HUES48 (cell line): ENCODE measurements around the gene PPP4R3B.
"Not testable (repeated sequence)": the region's sequence is repeated elsewhere in the genome, so short reads cannot be mapped to it uniquely, and the experiment has no call there.

Source experiments
- H3K27ac ChIP-seq: one replicate; pipeline ENCODE4 v1.7.0; 2013; ENCODE audit warnings: low read depth, low read length, inconsistent platforms
- H3K27me3 ChIP-seq: 2 replicates; pipeline ENCODE4 v1.6.1; 2013; ENCODE audit warnings: mild to moderate bottlenecking, low read length; ENCODE audit not compliant: control insufficient read depth, insufficient read depth
- H3K36me3 ChIP-seq: 2 replicates; pipeline ENCODE4 v1.6.1; 2013; ENCODE audit warnings: low read length; ENCODE audit not compliant: control insufficient read depth, insufficient read depth
- H3K4me1 ChIP-seq: 2 replicates; pipeline ENCODE4 v1.6.1; 2013; ENCODE audit warnings: mild to moderate bottlenecking, low read length; ENCODE audit not compliant: control insufficient read depth, insufficient read depth
- H3K4me3 ChIP-seq: 2 replicates; pipeline ENCODE4 v1.5.1; 2013; ENCODE audit warnings: mild to moderate bottlenecking, low read depth, low read length
- H3K9ac ChIP-seq: 2 replicates; pipeline ENCODE4 v1.6.1; 2013; ENCODE audit warnings: mild to moderate bottlenecking, low read depth, low read length, moderate library complexity
- H3K9me3 ChIP-seq: 2 replicates; pipeline ENCODE4 v1.6.1; 2013; ENCODE audit warnings: low read length; ENCODE audit not compliant: control insufficient read depth, insufficient read depth

The PPP4R3B gene

DNA sequence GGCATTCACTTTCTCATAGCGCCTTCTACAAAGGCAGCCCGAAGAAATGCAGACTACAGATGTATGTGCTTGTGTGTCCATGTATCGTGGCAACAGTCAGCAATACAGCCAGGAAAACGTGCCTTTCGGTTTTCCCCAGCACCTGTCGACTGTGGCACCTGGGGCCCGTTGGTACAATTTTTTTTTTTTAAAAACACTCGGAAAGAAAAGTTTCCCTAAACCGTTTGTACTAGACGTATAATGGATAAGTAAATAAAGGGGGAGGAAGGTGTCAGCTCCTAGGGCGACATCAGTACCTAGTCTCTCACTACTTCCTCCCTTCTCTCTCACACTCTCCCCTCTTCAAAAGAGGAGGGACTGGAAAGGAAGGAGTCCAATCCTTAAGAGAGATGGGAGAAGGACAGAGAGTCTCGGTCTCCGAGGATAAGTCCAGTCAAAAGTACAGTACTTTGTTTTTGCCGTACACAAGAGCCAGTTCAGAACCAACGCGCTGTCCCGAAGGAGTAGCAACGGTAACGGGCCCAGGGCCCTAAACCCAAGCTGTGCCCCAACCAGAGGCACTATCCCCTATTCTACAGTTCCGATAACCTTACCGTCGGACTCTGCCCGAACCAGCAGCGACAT, 759 bp downstream of the PPP4R3B start:
- peaks cover 37% of the 10 kb centered on the region for H3K36me3 ChIP-seq

DNA sequence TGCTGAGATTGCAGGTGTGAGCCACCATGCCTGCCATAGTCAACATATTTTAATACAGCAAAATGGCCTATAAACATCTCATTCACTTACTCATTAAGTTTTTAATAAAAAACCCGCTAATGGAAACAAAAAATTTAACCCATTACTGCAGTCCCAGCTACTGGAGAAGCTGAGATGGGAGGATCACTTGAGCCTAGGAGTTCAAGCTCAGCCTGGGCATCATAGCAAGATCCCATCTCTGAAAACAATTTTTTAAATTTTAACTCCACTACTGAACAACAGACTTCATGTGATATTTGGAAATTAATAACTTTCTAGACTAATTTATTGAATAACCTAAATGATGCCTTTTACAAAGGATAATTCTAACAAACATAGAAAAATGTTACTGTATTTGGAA, 5.4 kb downstream of the PPP4R3B start:
- Histone ChIP-seq H3K4me3 (no peak overlapping the region), H3K27me3 (no peaks in the 10 kb centered on the region), H3K36me3 (peaks cover 42% of the 10 kb centered on the region), H3K9ac (no peak overlapping the region), H3K4me1 (peaks cover 3% of the 10 kb centered on the region; the same call in 1 of the 2 replicates), H3K9me3 (no peaks in the 10 kb centered on the region), H3K27ac (no peak overlapping the region)

More for the DNA sequence above, 759 bp downstream of the PPP4R3B start:
- Histone ChIP-seq H3K27ac (peak overlapping the region; percentile 94), H3K4me1 (peaks cover 6% of the 10 kb centered on the region; the same call in 1 of the 2 replicates), H3K9me3 (no peaks in the 10 kb centered on the region), H3K4me3 (peak overlapping the region; percentile 91), H3K9ac (peak overlapping the region; percentile 95), H3K27me3 (no peaks in the 10 kb centered on the region)

DNA sequence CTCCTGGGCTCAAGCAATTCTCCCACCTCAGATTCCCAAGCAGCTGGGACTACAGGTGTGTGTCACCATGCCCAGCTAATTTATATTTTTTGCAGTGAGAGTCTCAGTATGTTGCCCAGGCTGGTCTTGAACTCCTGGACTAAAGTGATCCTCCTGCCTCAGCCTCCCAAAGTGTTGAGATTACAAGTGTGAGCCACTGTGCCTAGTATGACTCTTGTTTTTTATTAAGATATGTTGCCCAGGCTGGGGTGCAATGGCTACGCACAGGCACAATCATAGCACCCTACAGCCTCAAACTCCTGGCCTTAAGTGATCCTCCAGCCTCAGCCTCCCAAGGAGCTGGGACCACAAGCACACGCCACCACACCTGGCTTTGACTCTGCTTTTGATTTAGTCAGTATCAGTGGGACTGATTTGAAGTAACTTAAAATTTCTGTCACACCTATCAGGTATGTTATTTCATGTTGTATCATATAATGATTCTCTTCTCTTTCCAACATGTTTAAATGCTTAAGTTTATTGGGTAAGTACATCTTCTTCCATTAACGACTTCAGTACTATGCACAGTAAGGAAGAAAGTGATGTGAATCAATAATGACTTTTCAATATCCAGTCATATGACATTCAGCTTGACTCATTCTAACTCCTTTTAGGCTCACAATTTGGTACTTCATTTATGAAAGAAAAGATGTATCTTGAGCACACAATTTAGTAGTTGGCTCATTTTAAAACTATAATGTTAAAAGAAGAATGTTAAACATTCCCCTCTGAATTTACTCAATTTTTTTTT, 6.3 kb downstream of the PPP4R3B start:
- peaks cover 42% of the 10 kb centered on the region for H3K36me3 ChIP-seq
- no peak overlapping the region for H3K4me3 ChIP-seq
- H3K27me3 ChIP-seq = no peaks in the 10 kb centered on the region
- peaks cover 3% of the 10 kb centered on the region; the same call in 1 of the 2 replicates for H3K4me1 ChIP-seq
- H3K9me3 ChIP-seq = no peaks in the 10 kb centered on the region
- no peak overlapping the region for H3K27ac ChIP-seq
- no peak overlapping the region for H3K9ac ChIP-seq

DNA sequence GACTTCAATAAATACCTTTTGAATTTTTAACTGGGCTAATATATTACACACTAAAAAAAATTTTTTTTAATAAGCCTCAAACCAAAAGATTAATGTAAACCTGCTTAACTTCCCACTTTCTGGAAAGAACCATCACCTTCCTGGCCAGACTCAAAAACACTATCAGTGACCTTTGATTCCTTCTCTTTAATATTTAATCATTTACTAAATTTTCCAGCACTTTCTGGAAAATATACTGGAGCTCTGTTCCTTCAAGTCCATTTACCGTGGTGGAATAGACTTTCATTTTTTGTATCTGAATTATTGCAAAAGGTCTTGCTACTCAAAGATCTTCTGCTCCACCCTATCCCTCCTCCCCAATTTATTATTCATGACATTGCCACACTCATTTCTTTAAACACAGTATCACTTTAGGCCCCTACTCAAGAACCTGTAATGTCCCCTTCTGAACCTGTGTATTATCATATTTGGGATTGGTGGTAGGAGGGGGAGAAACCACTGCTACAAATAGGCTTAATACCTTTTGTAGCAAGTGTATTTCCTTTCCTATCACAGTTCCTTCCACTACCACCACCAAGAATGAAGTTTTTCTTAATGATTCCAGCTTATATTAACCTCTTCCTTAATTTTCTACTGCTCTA, 7.4 kb downstream of the PPP4R3B start:
- Histone ChIP-seq H3K27me3 (no peaks in the 10 kb centered on the region), H3K27ac (no peak overlapping the region), H3K36me3 (peaks cover 39% of the 10 kb centered on the region), H3K9me3 (no peaks in the 10 kb centered on the region), H3K4me1 (no peaks in the 10 kb centered on the region), H3K4me3 (no peak overlapping the region), H3K9ac (no peak overlapping the region)

DNA sequence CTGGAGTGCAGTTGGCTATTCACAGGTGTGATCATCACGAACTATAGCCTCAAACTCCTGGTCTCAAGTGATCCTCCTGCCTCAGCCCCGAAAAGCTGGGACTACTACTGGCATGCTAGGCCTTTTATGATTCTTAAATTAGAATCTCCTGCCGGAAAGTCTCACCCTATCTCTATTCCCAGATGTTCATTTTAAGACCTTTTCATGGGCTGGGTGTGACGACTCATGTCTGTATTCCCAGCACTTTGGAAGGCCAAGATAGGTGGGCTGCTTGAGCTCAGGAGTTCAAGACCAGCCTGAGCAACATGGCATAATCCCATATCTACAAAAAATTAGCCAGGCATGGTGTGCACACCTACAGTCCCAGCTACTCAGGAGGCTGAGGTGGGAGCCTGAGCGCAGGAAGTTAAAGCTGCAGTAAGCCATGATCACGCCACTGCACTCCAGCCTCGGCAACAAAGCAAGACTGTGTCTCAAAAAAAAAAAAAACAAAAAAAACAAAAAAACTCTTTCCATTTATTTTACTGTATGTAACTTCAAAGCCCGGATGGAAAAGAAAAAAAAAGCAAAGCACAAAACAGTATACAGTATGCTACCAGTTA, 8.1 kb downstream of the PPP4R3B start:
- Histone ChIP-seq H3K36me3 (peaks cover 31% of the 10 kb centered on the region), H3K27ac (no peak overlapping the region), H3K9me3 (no peaks in the 10 kb centered on the region), H3K9ac (no peak overlapping the region), H3K4me3 (no peak overlapping the region), H3K4me1 (no peaks in the 10 kb centered on the region), H3K27me3 (no peaks in the 10 kb centered on the region)

DNA sequence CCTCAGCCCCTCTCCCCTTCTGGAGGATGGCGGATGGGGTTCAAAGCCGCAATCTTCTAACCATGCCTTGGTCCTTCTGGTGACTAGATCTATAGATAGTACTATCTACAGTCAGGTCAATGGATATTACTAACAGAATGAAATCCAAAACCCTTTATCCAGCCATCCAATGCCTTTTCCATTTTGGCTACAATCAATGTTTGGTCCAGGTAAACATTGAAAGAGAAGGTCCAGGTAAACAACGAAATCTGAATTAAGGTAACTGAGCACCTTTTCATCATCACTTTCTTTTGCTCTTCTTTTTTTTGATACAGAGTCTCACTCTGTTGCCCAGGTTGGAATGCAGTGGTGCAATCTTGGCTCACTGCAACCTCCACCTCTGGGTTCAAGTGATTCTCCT, 9.7 kb downstream of the PPP4R3B start:
- Histone ChIP-seq H3K9me3 (no peaks in the 10 kb centered on the region), H3K4me1 (no peaks in the 10 kb centered on the region), H3K4me3 (no peak overlapping the region), H3K27me3 (no peaks in the 10 kb centered on the region), H3K27ac (no peak overlapping the region), H3K9ac (no peak overlapping the region), H3K36me3 (peaks cover 23% of the 10 kb centered on the region)

DNA sequence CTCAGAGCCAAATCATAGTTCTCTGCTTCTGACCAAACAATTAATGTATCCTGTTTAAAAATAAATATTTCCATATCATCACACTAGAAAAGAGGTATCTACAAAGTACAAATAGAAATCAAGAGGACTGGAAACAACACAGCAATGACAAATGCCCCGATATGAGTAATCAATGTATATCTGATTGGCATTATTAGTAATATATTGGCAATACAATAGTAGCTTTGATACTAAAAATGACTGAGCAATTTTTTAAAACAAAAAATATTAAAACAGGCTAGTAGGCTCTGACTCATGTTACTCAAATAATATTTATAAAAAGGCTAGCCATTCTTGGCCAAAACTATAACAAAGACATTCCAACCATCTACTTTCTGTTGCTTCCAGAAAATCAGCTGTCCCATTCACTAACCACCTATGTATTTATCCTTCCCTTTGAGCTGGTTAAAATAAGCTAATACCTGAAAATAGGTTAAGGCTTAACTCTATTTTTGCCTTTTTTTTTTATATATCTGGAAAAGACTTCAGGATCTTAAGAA, 13.3 kb downstream of the PPP4R3B start:
- H3K4me3 ChIP-seq = no peak overlapping the region
- H3K4me1 ChIP-seq = no peaks in the 10 kb centered on the region
- H3K9ac ChIP-seq = no peak overlapping the region
- H3K36me3 ChIP-seq = peaks cover 20% of the 10 kb centered on the region
- no peaks in the 10 kb centered on the region for H3K27me3 ChIP-seq
- no peaks in the 10 kb centered on the region for H3K9me3 ChIP-seq
- no peak overlapping the region for H3K27ac ChIP-seq

DNA sequence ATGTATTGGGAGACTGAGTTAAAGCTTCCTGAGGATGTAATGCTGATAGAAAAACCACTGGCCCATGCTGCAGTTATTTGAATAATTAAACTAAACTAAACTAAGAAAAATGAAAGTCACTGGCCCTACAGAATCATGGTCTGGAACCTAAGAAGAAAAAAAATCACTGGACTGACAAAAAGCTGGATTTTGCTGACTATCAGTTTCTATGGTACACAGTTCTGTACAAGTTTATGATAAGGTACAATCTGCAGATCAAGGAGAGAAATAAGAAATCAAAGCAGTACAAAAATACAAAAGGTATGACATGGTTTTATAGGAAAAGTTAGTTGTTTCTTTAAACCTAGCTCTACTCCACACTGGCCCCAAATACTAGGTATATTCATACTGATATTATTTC, 15.6 kb downstream of the PPP4R3B start:
- Histone ChIP-seq H3K27me3 (no peaks in the 10 kb centered on the region), H3K9ac (no peak overlapping the region), H3K27ac (no peak overlapping the region), H3K4me1 (no peaks in the 10 kb centered on the region), H3K9me3 (no peaks in the 10 kb centered on the region), H3K4me3 (no peak overlapping the region), H3K36me3 (peaks cover 33% of the 10 kb centered on the region)

DNA sequence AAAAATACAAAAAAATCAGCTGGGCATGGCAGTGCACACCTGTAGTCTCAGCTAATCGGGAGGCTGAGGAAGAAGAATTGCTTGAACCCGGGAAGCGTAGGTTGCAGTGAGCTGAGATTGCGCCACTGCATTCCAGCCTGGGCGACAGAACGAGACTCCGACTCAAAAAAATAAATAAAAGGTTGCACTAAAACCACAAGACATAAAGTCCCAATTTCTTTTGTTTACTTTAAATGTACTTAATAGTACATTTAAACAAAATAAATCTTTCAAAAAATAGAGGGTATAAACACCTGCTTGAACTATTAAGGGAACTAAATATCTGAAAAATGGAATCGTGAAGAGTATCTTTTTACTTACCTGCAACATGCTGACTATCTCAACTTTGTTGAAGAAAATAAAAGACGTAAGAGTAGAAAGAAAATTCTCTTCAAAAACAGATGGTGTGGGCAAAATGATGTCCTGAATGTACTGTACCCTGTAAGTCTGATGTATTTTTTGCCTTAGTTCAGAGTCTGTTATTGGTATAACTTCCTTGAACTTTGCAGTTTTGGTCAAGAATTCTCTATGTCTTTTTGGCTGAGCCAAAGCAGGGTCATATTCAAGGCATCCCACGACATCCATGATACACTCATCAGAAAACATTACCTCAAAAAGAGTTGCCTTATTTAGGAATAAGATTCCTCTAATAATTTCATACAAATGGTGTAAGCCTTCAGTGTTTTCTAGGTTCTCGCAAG, 19.2 kb downstream of the PPP4R3B start:
- H3K4me1 ChIP-seq = no peaks in the 10 kb centered on the region
- no peaks in the 10 kb centered on the region for H3K27me3 ChIP-seq
- H3K9ac ChIP-seq = no peak overlapping the region
- H3K4me3 ChIP-seq = no peak overlapping the region
- no peaks in the 10 kb centered on the region for H3K9me3 ChIP-seq
- H3K27ac ChIP-seq = no peak overlapping the region
- peaks cover 38% of the 10 kb centered on the region for H3K36me3 ChIP-seq

DNA sequence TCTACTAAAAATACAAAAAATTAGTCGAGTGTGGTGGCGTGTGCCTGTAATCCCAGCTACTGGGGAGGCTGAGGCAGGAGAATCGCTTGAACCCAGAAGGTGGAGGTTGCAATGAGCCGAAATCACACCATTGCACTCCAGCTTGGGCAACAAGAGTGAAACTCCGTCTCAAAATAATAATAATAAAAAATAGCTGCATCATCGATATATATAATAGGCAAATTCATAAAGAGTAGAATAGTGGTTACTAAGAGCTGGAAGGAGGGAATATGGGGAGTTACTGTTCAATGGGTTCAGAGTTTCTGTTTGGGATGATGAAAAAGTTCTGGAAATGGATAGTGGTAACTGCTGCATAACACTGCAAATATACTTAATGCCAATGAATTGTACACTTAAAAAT, 20.6 kb downstream of the PPP4R3B start:
- H3K4me3 ChIP-seq, H3K27me3 ChIP-seq, H3K9ac ChIP-seq, H3K27ac ChIP-seq, H3K9me3 ChIP-seq, H3K4me1 ChIP-seq: not testable (repeated sequence)
- H3K36me3 ChIP-seq = peaks cover 24% of the 10 kb centered on the region
